Brain microvascular endothelial cell (primary cell): ENCODE results near the gene ANO9.
A peak's percentile ranks its signal among the peaks of the same experiment; 100 is the strongest.

Source experiments
- DNase-seq: peaks from one replicate; pipeline ENCODE4 v3.0.0-alpha.2; 2020
- H3K27ac ChIP-seq: fragments of 250-450 bp; sonication (Bioruptor Pico); 2 replicates; pipeline ENCODE4 v1.5.1; 2020; ENCODE audit warnings: mild to moderate bottlenecking, moderate library complexity
- H3K27me3 ChIP-seq: fragments of 250-450 bp; sonication (Bioruptor Pico); replicated peaks from 2 replicates; pipeline ENCODE4 v1.5.1; 2020; ENCODE audit warnings: mild to moderate bottlenecking
- H3K36me3 ChIP-seq: fragments of 250-450 bp; sonication (Bioruptor Pico); replicated peaks from 2 replicates; pipeline ENCODE4 v1.5.1; 2020; ENCODE audit warnings: mild to moderate bottlenecking
- H3K4me3 ChIP-seq: 2 replicates; pipeline ENCODE4 v1.5.1; 2011; ENCODE audit warnings: low read depth, mild to moderate bottlenecking, control low read depth, low read length, moderate library complexity
- in situ Hi-C: cut with HindIII; loops from 2 replicates; pipeline ENCODE4 v1.10.0; 2017; ENCODE audit warnings: low sequenced_read_pairs, low pct_ligation_motif_present
- TF ChIP-seq, protein P1 (sequence below): IDR thresholded peaks from 2 replicates; pipeline ENCODE4 v1.5.1; 2011; ENCODE audit warnings: low read depth, mild to moderate bottlenecking, moderate library complexity, low read length, control low read depth, inconsistent platforms; ENCODE audit errors: missing control alignments

Gene ANO9

DNA sequence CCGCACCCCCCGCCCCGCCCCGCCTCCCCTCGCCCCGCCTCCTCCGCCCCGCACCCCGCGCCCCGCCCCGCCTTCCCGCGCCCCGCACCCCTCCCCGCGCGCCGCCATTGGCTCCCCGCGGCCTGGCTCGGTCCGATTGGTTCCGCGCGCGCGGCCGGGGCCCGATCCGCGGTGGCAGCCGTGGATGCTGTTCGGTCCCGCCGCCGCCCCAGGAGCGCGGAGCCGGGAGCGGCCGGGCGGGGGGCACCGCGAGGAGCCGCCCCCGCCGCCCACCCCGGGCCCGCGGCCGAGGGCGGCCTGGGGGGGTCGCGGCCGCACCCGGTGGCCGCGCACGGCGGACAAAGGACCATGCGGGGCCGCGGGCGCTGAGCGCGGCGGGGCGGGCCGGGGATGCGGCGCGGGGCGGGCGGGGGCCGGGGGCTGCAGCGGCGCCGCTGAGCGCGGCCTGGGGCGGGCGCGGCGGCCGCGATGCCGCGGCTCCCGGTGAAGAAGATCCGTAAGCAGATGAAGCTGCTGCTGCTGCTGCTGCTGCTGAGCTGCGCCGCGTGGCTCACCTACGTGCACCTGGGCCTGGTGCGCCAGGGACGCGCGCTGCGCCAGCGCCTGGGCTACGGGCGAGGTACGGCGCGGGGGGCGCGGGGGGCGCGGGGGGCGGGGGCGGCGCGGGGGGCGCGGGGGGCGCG lies 72.3 kb downstream of the ANO9 start, which contains the start of gene B4GALNT4:
B4GALNT4 (plus strand) TSS at position 164 of the 683 bp plus-strand sequence; CDS start at position 469, 305 bp downstream.
- Histone ChIP-seq H3K36me3 (no peaks in the 10 kb centered on the region), H3K4me3 (peak within 1 kb of the TSS; percentile 31), H3K27me3 (peaks cover 33% of the 10 kb centered on the region), H3K27ac (no peak within 1 kb of the TSS)
- no peak for DNase-seq
- TF ChIP-seq, protein P1, sequence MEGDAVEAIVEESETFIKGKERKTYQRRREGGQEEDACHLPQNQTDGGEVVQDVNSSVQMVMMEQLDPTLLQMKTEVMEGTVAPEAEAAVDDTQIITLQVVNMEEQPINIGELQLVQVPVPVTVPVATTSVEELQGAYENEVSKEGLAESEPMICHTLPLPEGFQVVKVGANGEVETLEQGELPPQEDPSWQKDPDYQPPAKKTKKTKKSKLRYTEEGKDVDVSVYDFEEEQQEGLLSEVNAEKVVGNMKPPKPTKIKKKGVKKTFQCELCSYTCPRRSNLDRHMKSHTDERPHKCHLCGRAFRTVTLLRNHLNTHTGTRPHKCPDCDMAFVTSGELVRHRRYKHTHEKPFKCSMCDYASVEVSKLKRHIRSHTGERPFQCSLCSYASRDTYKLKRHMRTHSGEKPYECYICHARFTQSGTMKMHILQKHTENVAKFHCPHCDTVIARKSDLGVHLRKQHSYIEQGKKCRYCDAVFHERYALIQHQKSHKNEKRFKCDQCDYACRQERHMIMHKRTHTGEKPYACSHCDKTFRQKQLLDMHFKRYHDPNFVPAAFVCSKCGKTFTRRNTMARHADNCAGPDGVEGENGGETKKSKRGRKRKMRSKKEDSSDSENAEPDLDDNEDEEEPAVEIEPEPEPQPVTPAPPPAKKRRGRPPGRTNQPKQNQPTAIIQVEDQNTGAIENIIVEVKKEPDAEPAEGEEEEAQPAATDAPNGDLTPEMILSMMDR: no peak
- in situ Hi-C loops: no loop called here

DNA sequence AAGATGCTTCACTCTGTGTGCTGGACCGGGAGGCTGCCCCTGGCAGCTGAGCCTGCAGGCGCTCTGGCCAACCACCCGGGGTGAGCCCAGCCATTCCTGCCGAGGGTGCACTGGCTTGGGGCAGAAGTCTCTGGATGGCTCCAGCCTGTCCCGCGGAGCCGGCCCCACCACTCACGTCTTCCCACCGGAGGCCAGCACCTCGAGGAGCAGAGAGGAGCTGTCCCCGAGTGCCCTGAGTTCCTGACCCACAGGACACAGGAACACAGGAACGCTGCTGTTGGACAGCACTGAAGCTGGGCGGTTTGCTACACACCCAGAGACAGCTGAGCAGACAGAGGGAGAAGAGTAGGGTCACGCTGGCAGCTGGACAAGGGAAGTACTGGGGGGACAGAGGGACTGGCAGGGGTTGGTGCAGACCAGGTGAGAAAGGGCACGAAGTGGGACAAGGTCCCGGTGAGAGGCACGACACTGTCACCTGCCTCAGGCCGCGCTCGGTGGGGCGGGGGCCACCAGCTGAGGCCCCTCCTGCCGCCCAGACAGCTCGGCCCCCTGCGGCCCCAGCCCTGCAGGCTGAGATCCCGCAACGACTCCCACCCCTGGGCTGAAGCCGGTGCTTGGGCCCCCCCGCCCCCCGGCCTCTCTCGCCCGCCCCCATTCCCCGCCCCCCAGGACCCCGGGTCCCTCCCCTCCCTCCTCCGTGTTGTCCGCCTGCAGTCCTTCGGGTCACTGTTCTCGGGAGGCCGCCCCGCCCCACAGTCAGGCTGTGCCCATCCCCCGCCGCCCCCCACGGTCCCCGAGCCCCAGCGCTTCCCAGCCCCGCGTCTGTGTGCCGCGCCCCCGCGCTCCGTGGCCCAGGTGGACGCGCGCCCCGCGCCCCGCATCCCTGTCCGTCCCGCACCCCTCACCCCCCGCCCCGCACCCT lies 73.1 kb downstream of the ANO9 start:
- Histone ChIP-seq H3K36me3 (no peaks in the 10 kb centered on the region), H3K27ac (no peak overlapping the region), H3K4me3 (no peak overlapping the region), H3K27me3 (peaks cover 33% of the 10 kb centered on the region)
- DNase-seq: peak; percentile 7
- in situ Hi-C loops: no loop called here
- TF ChIP-seq, protein P1: no peak

DNA sequence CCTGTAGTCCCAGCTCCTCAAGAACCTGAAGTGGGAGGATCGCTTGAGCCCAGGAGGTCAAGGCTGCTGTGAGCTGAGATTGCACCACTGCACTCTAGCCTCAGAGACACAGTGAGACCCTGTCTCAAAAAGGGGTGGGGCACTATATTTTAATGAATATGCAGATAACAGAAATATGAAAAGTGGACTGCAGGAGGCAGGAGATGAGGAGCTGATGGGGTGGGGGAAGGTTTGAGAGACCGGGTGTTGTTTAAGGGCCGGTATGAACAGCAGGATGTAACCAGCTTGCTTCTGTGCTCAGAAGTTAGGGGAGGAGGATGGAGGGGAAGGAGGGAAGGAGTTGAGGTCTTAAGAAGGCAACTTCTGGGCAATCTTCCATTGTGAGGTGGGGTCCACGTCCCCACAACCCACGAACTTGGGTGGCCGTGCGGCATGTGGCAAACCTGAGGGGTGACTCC lies 73.8 kb downstream of the ANO9 start:
- no peak overlapping the region for H3K27ac ChIP-seq
- no peak overlapping the region for H3K4me3 ChIP-seq
- in situ Hi-C loops: no loop called here
- H3K36me3 ChIP-seq: no peaks in the 10 kb centered on the region
- H3K27me3 ChIP-seq: peaks cover 33% of the 10 kb centered on the region
- TF ChIP-seq, protein P1: no peak
- DNase-seq: no peak
